Mesenchymal stem cell (in vitro differentiated cells and primary cell): ENCODE measurements around the gene SSC4D.

ENCODE experiments used
- DNase-seq: peaks from one replicate; pipeline ENCODE4 v3.0.0-alpha.2; 2013
- H2AFZ ChIP-seq: one replicate; pipeline ENCODE4 v1.6.1; 2013; ENCODE audit warnings: low read depth, mild to moderate bottlenecking, control low read depth, inconsistent platforms, low read length, moderate library complexity
- H2AK5ac ChIP-seq: 2 replicates; pipeline ENCODE4 v1.6.1; 2013; ENCODE audit warnings: low read length, moderate library complexity, mild to moderate bottlenecking, inconsistent platforms; ENCODE audit not compliant: severe bottlenecking
- H2BK120ac ChIP-seq: one replicate; pipeline ENCODE4 v1.6.1; 2013; ENCODE audit warnings: low read depth, mild to moderate bottlenecking, inconsistent platforms, low read length, moderate library complexity
- H2BK12ac ChIP-seq, 2 experiments: one replicate each; pipeline ENCODE4 v1.6.1; 2013; ENCODE audit warnings: inconsistent platforms in 2 of 2, low read length in 2 of 2, mild to moderate bottlenecking in 2 of 2, moderate library complexity in 2 of 2, control low read depth in 1 of 2
- H2BK15ac ChIP-seq: one replicate; pipeline ENCODE4 v1.6.1; 2013; ENCODE audit warnings: mild to moderate bottlenecking, low read depth, inconsistent platforms; ENCODE audit not compliant: poor library complexity, severe bottlenecking
- H2BK5ac ChIP-seq: 2 replicates; pipeline ENCODE4 v1.6.1; 2013; ENCODE audit warnings: low read depth, mild to moderate bottlenecking, low read length, control low read depth, inconsistent platforms; ENCODE audit not compliant: poor library complexity, severe bottlenecking
- H3K14ac ChIP-seq, 2 experiments: one replicate each; pipeline ENCODE4 v1.6.1; 2013; ENCODE audit warnings: inconsistent platforms in 2 of 2, low read length in 2 of 2, control low read depth in 1 of 2, mild to moderate bottlenecking in 1 of 2, moderate library complexity in 1 of 2
- H3K18ac ChIP-seq, 2 experiments: one replicate each; pipeline ENCODE4 v1.6.1; 2013; ENCODE audit warnings: inconsistent platforms in 2 of 2, low read length in 2 of 2, control low read depth in 1 of 2, low read depth in 1 of 2, mild to moderate bottlenecking in 1 of 2
- H3K23ac ChIP-seq, 2 experiments: one replicate each; pipeline ENCODE4 v1.6.1; 2013; ENCODE audit warnings: inconsistent platforms in 2 of 2, low read length in 2 of 2, mild to moderate bottlenecking in 2 of 2, moderate library complexity in 2 of 2, control low read depth in 1 of 2
- H3K27ac ChIP-seq: 2 replicates; pipeline ENCODE4 v1.5.1; 2013; ENCODE audit warnings: mild to moderate bottlenecking, moderate library complexity, low read length, control low read depth, inconsistent platforms; ENCODE audit not compliant: poor library complexity, severe bottlenecking
- H3K27me3 ChIP-seq, 2 experiments: 2 replicates each; pipeline versions ENCODE4 v1.6.1 to v1.7.0; 2013; ENCODE audit warnings: low read length in 2 of 2, mild to moderate bottlenecking in 2 of 2, moderate library complexity in 2 of 2, control low read depth in 1 of 2, inconsistent platforms in 1 of 2; ENCODE audit not compliant: control insufficient read depth in 1 of 2, insufficient read depth in 1 of 2
- H3K36me3 ChIP-seq, 2 experiments: 2 replicates each; pipeline versions ENCODE4 v1.6.1 to v1.7.0; 2013; ENCODE audit warnings: low read length in 2 of 2, control low read depth in 1 of 2, inconsistent platforms in 1 of 2, low read depth in 1 of 2, mild to moderate bottlenecking in 1 of 2; ENCODE audit not compliant: insufficient read depth in 2 of 2, control insufficient read depth in 1 of 2
- H3K4ac ChIP-seq, 2 experiments: one replicate each; pipeline ENCODE4 v1.6.1; 2013; ENCODE audit warnings: inconsistent platforms in 2 of 2, low read length in 2 of 2, mild to moderate bottlenecking in 2 of 2, moderate library complexity in 2 of 2, control low read depth in 1 of 2, low read depth in 1 of 2
- H3K4me1 ChIP-seq: 2 replicates; pipeline ENCODE4 v1.6.1; 2013; ENCODE audit warnings: low read depth, low read length, control low read depth; ENCODE audit not compliant: control insufficient read depth, insufficient read depth
- H3K4me2 ChIP-seq: 2 replicates; pipeline ENCODE4 v1.6.1; 2013; ENCODE audit warnings: low read length, mild to moderate bottlenecking, inconsistent platforms; ENCODE audit not compliant: poor library complexity, severe bottlenecking
- H3K4me3 ChIP-seq, 2 experiments: 2 replicates each; pipeline versions ENCODE4 v1.5.1 to v1.7.0; 2013; ENCODE audit warnings: low read length in 2 of 2, mild to moderate bottlenecking in 2 of 2, control low read depth in 1 of 2, low read depth in 1 of 2; ENCODE audit not compliant: insufficient read depth in 1 of 2
- H3K79me1 ChIP-seq: replicated peaks from 2 replicates; pipeline ENCODE4 v1.6.1; 2013; ENCODE audit warnings: mild to moderate bottlenecking, control low read depth, low read length, inconsistent platforms; ENCODE audit not compliant: poor library complexity, severe bottlenecking
- H3K9ac ChIP-seq: 2 replicates; pipeline ENCODE4 v1.7.0; 2013; ENCODE audit warnings: mild to moderate bottlenecking, low read length, moderate library complexity
- H3K9me3 ChIP-seq: 2 replicates; pipeline ENCODE4 v1.7.0; 2013; ENCODE audit warnings: mild to moderate bottlenecking, low read length; ENCODE audit not compliant: control insufficient read depth
- H4K8ac ChIP-seq: one replicate; pipeline ENCODE4 v1.6.1; 2013; ENCODE audit warnings: inconsistent platforms, mild to moderate bottlenecking, low read length, moderate library complexity
- H4K91ac ChIP-seq: one replicate; pipeline ENCODE4 v1.6.1; 2013; ENCODE audit warnings: mild to moderate bottlenecking, low read length, inconsistent platforms
- WGBS: methylation state at CpG from one replicate; pipeline ENCODE4 v1.1.7; 2013; ENCODE audit warnings: mixed read lengths; 5-methylcytosine and 5-hydroxymethylcytosine counted together

SSC4D gene

GRCh38 chr7:76383089-76383944, 26.2 kb downstream of the SSC4D start:
- no peak overlapping the region for H2BK5ac ChIP-seq
- H2AK5ac ChIP-seq, result no peak overlapping the region
- H3K14ac ChIP-seq, result no peak overlapping the region
- no peak overlapping the region for H3K9ac ChIP-seq
- peaks cover 10% of the 10 kb centered on the region for H3K4me1 ChIP-seq
- peak overlapping the region in 1 of 2 experiments; percentile 37 for H2BK12ac ChIP-seq
- no peak for DNase-seq
- no peak overlapping the region for H3K27ac ChIP-seq
- H3K4me3 ChIP-seq, result no peak overlapping the region
- no peak overlapping the region for H2AFZ ChIP-seq
- no peak overlapping the region for H3K4ac ChIP-seq
- no peaks in the 10 kb centered on the region for H3K9me3 ChIP-seq
- H2BK15ac ChIP-seq, result peak overlapping the region; percentile 74
- WGBS, result 79% methylated on average over 13 of the region's 13 CpGs
- no peaks in the 10 kb centered on the region for H3K36me3 ChIP-seq
- no peak overlapping the region for H4K91ac ChIP-seq
- no peak overlapping the region for H3K4me2 ChIP-seq
- H3K79me1 ChIP-seq, result no peaks in the 10 kb centered on the region
- H3K18ac ChIP-seq, result peak overlapping the region in 1 of 2 experiments; percentile 60
- no peaks in the 10 kb centered on the region for H3K27me3 ChIP-seq
- no peak overlapping the region for H2BK120ac ChIP-seq
- no peak overlapping the region for H3K23ac ChIP-seq
- no peak overlapping the region for H4K8ac ChIP-seq

DNA sequence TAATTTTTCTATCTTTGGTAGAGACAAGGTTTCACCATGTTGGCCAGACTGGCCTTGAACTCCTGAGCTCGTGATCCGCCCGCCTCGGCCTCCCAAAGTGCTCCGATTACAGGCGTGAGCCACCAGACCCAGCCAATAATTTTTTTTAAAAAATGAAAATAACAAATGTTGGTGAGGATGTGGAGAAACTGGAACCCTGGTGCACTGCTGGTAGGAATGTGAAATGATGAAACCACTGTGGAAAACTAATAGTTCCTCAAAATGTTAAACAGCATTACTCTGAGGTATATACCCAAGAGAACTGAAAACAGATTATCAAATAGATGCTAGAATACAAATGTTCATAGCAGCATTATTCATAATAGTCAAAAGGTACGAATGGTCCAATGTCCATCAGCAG, 27.7 kb downstream of the SSC4D start:
- H2AFZ ChIP-seq, result no peak overlapping the region
- no peaks in the 10 kb centered on the region for H3K9me3 ChIP-seq
- DNase-seq, result no peak
- H2BK120ac ChIP-seq, result no peak overlapping the region
- H3K9ac ChIP-seq, result no peak overlapping the region
- H3K79me1 ChIP-seq, result no peaks in the 10 kb centered on the region
- H2BK15ac ChIP-seq, result no peak overlapping the region
- H2BK5ac ChIP-seq, result no peak overlapping the region
- peaks cover 16% of the 10 kb centered on the region for H3K4me1 ChIP-seq
- no peak overlapping the region for H4K8ac ChIP-seq
- no peak overlapping the region for H2AK5ac ChIP-seq
- H3K14ac ChIP-seq, result no peak overlapping the region
- H3K23ac ChIP-seq, result no peak overlapping the region
- no peak overlapping the region for H3K18ac ChIP-seq
- no peak overlapping the region for H3K27ac ChIP-seq
- WGBS, result 100% methylated on average over 5 of the region's 7 CpGs
- H4K91ac ChIP-seq, result no peak overlapping the region
- peak overlapping the region in 1 of 2 experiments; percentile 31 for H2BK12ac ChIP-seq
- no peak overlapping the region for H3K4ac ChIP-seq
- H3K27me3 ChIP-seq, result no peaks in the 10 kb centered on the region
- H3K36me3 ChIP-seq, result no peaks in the 10 kb centered on the region
- H3K4me3 ChIP-seq, result no peak overlapping the region
- H3K4me2 ChIP-seq, result no peak overlapping the region

GRCh38 chr7:76380623-76380966, 28.9 kb downstream of the SSC4D start:
- Histone ChIP-seq H3K18ac (peak overlapping the region; percentile 93 to 97), H3K4me3 (peak overlapping the region in 1 of 2 experiments; percentile 54), H4K8ac (peak overlapping the region; percentile 95), H3K9ac (peak overlapping the region; percentile 88), H3K9me3 (no peaks in the 10 kb centered on the region), H2BK120ac (peak overlapping the region; percentile 82), H2BK12ac (peak overlapping the region; percentile 28 to 88), H3K14ac (peak overlapping the region in 1 of 2 experiments; percentile 39), H3K4me2 (no peak overlapping the region), H3K36me3 (no peaks in the 10 kb centered on the region), H2BK5ac (peak overlapping the region; percentile 96), H3K23ac (no peak overlapping the region), H2BK15ac (no peak overlapping the region), H3K27ac (peak overlapping the region; percentile 99), H2AFZ (no peak overlapping the region), H3K27me3 (no peaks in the 10 kb centered on the region), H3K79me1 (no peaks in the 10 kb centered on the region), H2AK5ac (peak overlapping the region; percentile 98), H3K4me1 (peaks cover 16% of the 10 kb centered on the region), H3K4ac (peak overlapping the region; percentile 66 to 95), H4K91ac (peak overlapping the region; percentile 87)
- DNase-seq, result no peak
- 96% methylated on average over 3 of the region's 7 CpGs for WGBS

- H3K36me3 ChIP-seq, result no peaks in the 10 kb centered on the region
- H3K79me1 ChIP-seq, result no peaks in the 10 kb centered on the region
- no peak overlapping the region for H2BK15ac ChIP-seq
- no peaks in the 10 kb centered on the region for H3K9me3 ChIP-seq
- WGBS, result 85% methylated on average over 9 of the region's 9 CpGs
- no peak for DNase-seq
- H3K18ac ChIP-seq, result no peak overlapping the region
- peak overlapping the region; percentile 60 for H2AFZ ChIP-seq
- H3K9ac ChIP-seq, result peak overlapping the region; percentile 29
- H2AK5ac ChIP-seq, result no peak overlapping the region
- peak overlapping the region; percentile 52 for H4K8ac ChIP-seq
- H3K27ac ChIP-seq, result no peak overlapping the region
- no peak overlapping the region for H3K4me3 ChIP-seq
- H3K4ac ChIP-seq, result no peak overlapping the region
- H3K4me1 ChIP-seq, result peaks cover 25% of the 10 kb centered on the region
- H3K27me3 ChIP-seq, result no peaks in the 10 kb centered on the region
- no peak overlapping the region for H2BK120ac ChIP-seq
- H2BK5ac ChIP-seq, result no peak overlapping the region
- H3K23ac ChIP-seq, result peak overlapping the region in 1 of 2 experiments; percentile 26
- H3K14ac ChIP-seq, result peak overlapping the region in 1 of 2 experiments; percentile 41
- H4K91ac ChIP-seq, result no peak overlapping the region
- H3K4me2 ChIP-seq, result no peak overlapping the region
- H2BK12ac ChIP-seq, result peak overlapping the region in 1 of 2 experiments; percentile 81
Observed at GRCh38 chr7:76377186-76377918, 32.1 kb downstream of the SSC4D start.
